IMR-90 (cell line): Measurements from ENCODE around the gene IL1RAPL1. TPM values are rescaled to one million over a fixed set of nuclear protein-coding genes. Genes with fewer than 3 reads are reported as not detected.

ENCODE experiments used
- ATAC-seq: fragments of 200-7000 bp; cut with Tn5 transposase; 2 replicates; pipeline ENCODE4 v1.9.1; 2020; ENCODE audit warnings: low read depth, mild to moderate bottlenecking, moderate library complexity
- Bru-seq: library from RNA; stranded (reverse); fragments of 400-500 nt; gene quantifications from one replicate; lab custom pipeline; 2021; lab: Mats Ljungman, UMichigan
- BruChase-seq, 2 experiments: library from RNA; stranded (reverse); fragments of 400-500 nt; gene quantifications; one replicate each; lab custom pipeline; 2021; lab: Mats Ljungman, UMichigan
- BruUV-seq: library from RNA; stranded (reverse); fragments of 400-500 nt; replicated peaks from 2 replicates; lab custom pipeline; 2021; lab: Mats Ljungman, UMichigan
- CTCF ChIA-PET: fragments of 300-600 bp; formaldehyde crosslinking; extraction: SDS; loops from one replicate; lab custom pipeline; 2021; ENCODE audit warnings: antibody characterized with exemption; lab: Yijun Ruan, JAX
- POLR2A ChIA-PET: fragments of 300-600 bp; sonication (Branson Sonifier 250); formaldehyde crosslinking; loops from one replicate; lab custom pipeline; 2022; ENCODE audit warnings: antibody characterized with exemption; ENCODE audit not compliant: unreplicated experiment; lab: Charles Lee
- DNase-seq: peaks from one replicate; pipeline ENCODE4 v3.0.0; 2013
- H2AFZ ChIP-seq: replicated peaks from 2 replicates; pipeline ENCODE3; 2013; ENCODE audit warnings: low read length, mild to moderate bottlenecking; ENCODE audit not compliant: poor library complexity
- H2AK5ac ChIP-seq: 2 replicates; pipeline ENCODE4 v1.6.1; 2013; ENCODE audit warnings: low read depth, low read length, inconsistent platforms
- H2AK9ac ChIP-seq: replicated peaks from 2 replicates; pipeline ENCODE3; 2013; ENCODE audit warnings: mild to moderate bottlenecking, low read depth, low read length, moderate library complexity; ENCODE audit not compliant: poor library complexity
- H2BK120ac ChIP-seq: 2 replicates; pipeline ENCODE4 v1.6.1; 2013; ENCODE audit warnings: low read depth, low read length, inconsistent platforms
- H2BK15ac ChIP-seq: 3 replicates; pipeline ENCODE4 v1.6.1; 2013; ENCODE audit warnings: low read depth, low read length, inconsistent platforms
- H2BK20ac ChIP-seq: 2 replicates; pipeline ENCODE4 v1.6.1; 2013; ENCODE audit warnings: low read depth, mild to moderate bottlenecking, inconsistent platforms, low read length, moderate library complexity
- H2BK5ac ChIP-seq: 2 replicates; pipeline ENCODE4 v1.6.1; 2013; ENCODE audit warnings: mild to moderate bottlenecking, low read depth, low read length, inconsistent platforms; ENCODE audit not compliant: poor library complexity, severe bottlenecking
- H3K14ac ChIP-seq: replicated peaks from 2 replicates; pipeline ENCODE4 v1.6.1; 2013; ENCODE audit warnings: low read depth, low read length, inconsistent platforms
- H3K18ac ChIP-seq: 2 replicates; pipeline ENCODE4 v1.6.1; 2013; ENCODE audit warnings: low read depth, low read length, control low read depth
- H3K23ac ChIP-seq: 2 replicates; pipeline ENCODE4 v1.6.1; 2013; ENCODE audit warnings: low read depth, low read length, inconsistent platforms
- H3K27ac ChIP-seq: 2 replicates; pipeline ENCODE4 v1.5.1; 2013; ENCODE audit warnings: mild to moderate bottlenecking, control low read depth, low read length; ENCODE audit not compliant: insufficient read depth
- H3K27me3 ChIP-seq: 2 replicates; pipeline ENCODE4 v1.6.1; 2013; ENCODE audit warnings: low read length; ENCODE audit not compliant: control insufficient read depth, insufficient read depth
- H3K36me3 ChIP-seq: 2 replicates; pipeline ENCODE4 v1.6.1; 2013; ENCODE audit warnings: low read length, mixed read lengths; ENCODE audit not compliant: control insufficient read depth, insufficient read depth
- H3K4ac ChIP-seq: 2 replicates; pipeline ENCODE4 v1.6.1; 2013; ENCODE audit warnings: low read depth, low read length, inconsistent platforms
- H3K4me1 ChIP-seq: 2 replicates; pipeline ENCODE4 v1.6.1; 2013; ENCODE audit warnings: low read length, mixed read lengths; ENCODE audit not compliant: control insufficient read depth, insufficient read depth
- H3K4me2 ChIP-seq: 2 replicates; pipeline ENCODE4 v1.6.1; 2013; ENCODE audit warnings: low read depth, mild to moderate bottlenecking, control low read depth, low read length, moderate library complexity
- H3K4me3 ChIP-seq: 2 replicates; pipeline ENCODE4 v1.5.1; 2013; ENCODE audit warnings: low read depth, mild to moderate bottlenecking, control low read depth, low read length, moderate library complexity; ENCODE audit not compliant: insufficient read depth
- H3K56ac ChIP-seq: 2 replicates; pipeline ENCODE4 v1.6.1; 2013; ENCODE audit warnings: low read length, inconsistent platforms; ENCODE audit not compliant: insufficient read depth; ENCODE audit errors: extremely low read depth
- H3K79me1 ChIP-seq, 2 experiments: 2 replicates each; pipeline ENCODE4 v1.6.1; 2013; ENCODE audit warnings: low read length in 2 of 2, inconsistent platforms in 1 of 2, low read depth in 1 of 2
- H3K9ac ChIP-seq: 2 replicates; pipeline ENCODE4 v1.6.1; 2013; ENCODE audit warnings: low read depth, low read length, control low read depth
- H3K9me1 ChIP-seq: 2 replicates; pipeline ENCODE4 v1.6.1; 2013; ENCODE audit warnings: low read length, inconsistent platforms; ENCODE audit not compliant: insufficient read depth
- H3K9me3 ChIP-seq: 2 replicates; pipeline ENCODE4 v1.6.1; 2013; ENCODE audit warnings: low read length; ENCODE audit not compliant: control insufficient read depth, insufficient read depth
- H4K20me1 ChIP-seq: 2 replicates; pipeline ENCODE4 v1.6.1; 2013; ENCODE audit warnings: low read length, inconsistent platforms; ENCODE audit not compliant: insufficient read depth
- H4K5ac ChIP-seq: 2 replicates; pipeline ENCODE4 v1.6.1; 2013; ENCODE audit warnings: mild to moderate bottlenecking, low read depth, low read length, control low read depth
- H4K8ac ChIP-seq, 2 experiments: 2 replicates each; pipeline ENCODE4 v1.6.1; 2013; ENCODE audit warnings: low read depth in 2 of 2, low read length in 2 of 2, control low read depth in 1 of 2, inconsistent platforms in 1 of 2
- H4K91ac ChIP-seq: 2 replicates; pipeline ENCODE4 v1.6.1; 2013; ENCODE audit warnings: low read depth, low read length, inconsistent platforms; ENCODE audit not compliant: insufficient read depth
- BHLHE40 ChIP-seq: fragments of 150-350 bp; IDR thresholded peaks from 2 replicates; pipeline ENCODE4 v1.6.1; 2016; ENCODE audit warnings: mild to moderate bottlenecking, low read depth, low read length
- CEBPB ChIP-seq: IDR thresholded peaks from 2 replicates; pipeline ENCODE4 v1.6.1; 2012; ENCODE audit warnings: low read depth, low read length, improper control_type of control experiment
- CTCF ChIP-seq: conservative IDR thresholded peaks from 2 replicates; pipeline ENCODE4 v1.5.1; 2012; ENCODE audit warnings: mild to moderate bottlenecking, low read depth, low read length, improper control_type of control experiment
- MAFK ChIP-seq: IDR thresholded peaks from 2 replicates; pipeline ENCODE4 v1.6.1; 2012; ENCODE audit warnings: low read depth, low read length, improper control_type of control experiment
- MAZ ChIP-seq: IDR thresholded peaks from 2 replicates; pipeline ENCODE4 v1.6.1; 2012; ENCODE audit warnings: low read depth, mild to moderate bottlenecking, low read length, improper control_type of control experiment, moderate library complexity, borderline replicate concordance
- NFE2L2 ChIP-seq: fragments of 150-350 bp; IDR thresholded peaks from 2 replicates; pipeline ENCODE4 v1.6.1; 2016; ENCODE audit warnings: low read depth, mild to moderate bottlenecking, low read length
- POLR2A ChIP-seq: IDR thresholded peaks from 2 replicates; pipeline ENCODE4 v1.6.1; 2012; ENCODE audit warnings: mild to moderate bottlenecking, low read depth, low read length
- RAD21 ChIP-seq: IDR thresholded peaks from 2 replicates; pipeline ENCODE4 v1.6.1; 2012; ENCODE audit warnings: low read length, improper control_type of control experiment
- SMC3 ChIP-seq: fragments of 150-350 bp; IDR thresholded peaks from 2 replicates; pipeline ENCODE4 v1.6.1; 2016; ENCODE audit warnings: low read depth, mild to moderate bottlenecking, antibody characterized with exemption, low read length, moderate library complexity
- WGBS, 2 experiments: methylation state at CpG; one replicate each; pipeline versions ENCODE4 v1.1.5 to v1.1.7; 2013; ENCODE audit warnings: missing lambda C conversion rate in 2 of 2; ENCODE audit not compliant: insufficient read length in 1 of 2; ENCODE audit errors: extremely low coverage in 2 of 2; 5-methylcytosine and 5-hydroxymethylcytosine counted together
- dilution Hi-C: fragments of 300-500 bp; cut with HindIII; formaldehyde crosslinking; loops from one replicate; pipeline ENCODE4 v1.14.3; 2018; ENCODE audit warnings: low sequenced_read_pairs; ENCODE audit not compliant: unreplicated experiment
- in situ Hi-C: fragments of 300-500 bp; cut with MboI; formaldehyde crosslinking; loops from 3 replicates; pipeline ENCODE4 v1.14.3; 2019; ENCODE audit warnings: low sequenced_read_pairs, inconsistent platforms, mixed read lengths
- intact Hi-C: fragments of 100-400 bp; cut with micrococcal nuclease; formaldehyde crosslinking; loops from 2 replicates; pipeline ENCODE4 v1.10.0; 2022
- long read RNA-seq: library from polyadenylated mRNA; unstranded; transcript quantifications from one replicate; pipeline ENCODE4 v2.0.0, GENCODE V29; 2021; ENCODE audit not compliant: unreplicated experiment
- polyA plus RNA-seq, 3 experiments: library from polyadenylated mRNA; depleted of rRNA; stranded (reverse); fragments of >200 nt; gene quantifications; 2 replicates each; pipeline ENCODE4 v1.2.3, GENCODE V29; 2012; ENCODE audit warnings: low replicate concordance in 1 of 3
- total RNA-seq: library from RNA; depleted of rRNA; stranded (reverse); fragments of >200 nt; gene quantifications from 2 replicates; pipeline ENCODE4 v1.2.3, GENCODE V29; 2012; rRNA removed

Gene IL1RAPL1
- total RNA-seq (9.0 and 12.5 TPM in 2 replicates), polyA plus RNA-seq (2012; rRNA removed) (1.4 and 1.5 TPM in 2 replicates), Bru-seq, nascent RNA (percentile 52 among the genes with signal in this experiment), BruChase-seq, experiment 1, labeled RNA remaining after a 6-hour chase (percentile 57 among the genes with signal in this experiment), BruChase-seq, experiment 2, labeled RNA remaining after a 2-hour chase (percentile 69 among the genes with signal in this experiment)
- polyA plus RNA-seq (2012; cell fraction: cytosol; rRNA removed), result 0.54 and 0.67 TPM in 2 replicates
- polyA plus RNA-seq (2012; cell fraction: nucleus; rRNA removed; ENCODE audit: low replicate concordance), result 1.2 and 2.7 TPM in 2 replicates
- long read RNA-seq, partial matches to known transcripts, result 1 of 1 reads
- long read RNA-seq, other reads (novel, unspliced or antisense), result 0 of 1 reads

GRCh38 chrX:28586981-28587551, at the start of gene IL1RAPL1:
Gene IL1RAPL1, plus strand, starts transcription at chrX:28587446.
- POLR2A ChIA-PET, result interaction anchor here (0.6 kb wide), 1 partner anchor 371 kb away, joined by 10 read pairs; no protein-coding TSS in a partner anchor
- H2BK15ac ChIP-seq, result no peak within 1 kb of the TSS

More at GRCh38 chrX:28586981-28587551, at the start of gene IL1RAPL1:
- peak within 1 kb of the TSS; percentile 50 for H2BK5ac ChIP-seq
- no peaks in the 10 kb centered on the region for H4K20me1 ChIP-seq
- H3K4me1 ChIP-seq, result no peaks in the 10 kb centered on the region
- H3K36me3 ChIP-seq, result no peaks in the 10 kb centered on the region
- in situ Hi-C loops (loop anchor here (25.0 kb wide), 1 partner anchor 1475 kb away; no protein-coding TSS in a partner anchor), dilution Hi-C loops (no loop called here), intact Hi-C loops (loop anchor here (2.0 to 10.0 kb wide), 10 partner anchors 262 to 1475 kb away; no protein-coding TSS in a partner anchor)
- H2BK20ac ChIP-seq, result no peak within 1 kb of the TSS
- CTCF ChIA-PET, result no interaction called here
- 0 out of 2 replicates have a peak within 1 kb of the TSS, but pooled peaks have one; percentile 35 for H3K18ac ChIP-seq
- peak within 1 kb of the TSS; percentile 67 for H3K9ac ChIP-seq
- WGBS, 2 experiments, result no CpG with 5 or more reads among the region's 15 CpGs
- ATAC-seq, result peak; percentile 77
- DNase-seq, result peak; percentile 81
- peak within 1 kb of the TSS; percentile 64 for H2AFZ ChIP-seq
- H3K79me1 ChIP-seq, result no peaks in the 10 kb centered on the region; a peak in 1 of 4 replicates
- H3K4me3 ChIP-seq, result peak within 1 kb of the TSS; percentile 63
- no peak within 1 kb of the TSS for H2AK5ac ChIP-seq
- peak within 1 kb of the TSS in 1 of 2 experiments; percentile 20; a peak in 1 of 4 replicates for H4K8ac ChIP-seq
- H3K4ac ChIP-seq, result no peak within 1 kb of the TSS
- peak within 1 kb of the TSS; percentile 55 for H2BK120ac ChIP-seq
- H4K91ac ChIP-seq, result no peak within 1 kb of the TSS
- no peak within 1 kb of the TSS for H2AK9ac ChIP-seq
- peak within 1 kb of the TSS; percentile 14; the same call in 1 of the 2 replicates for H3K14ac ChIP-seq
- BruUV-seq, result no TSS peak
- H3K27ac ChIP-seq, result peak within 1 kb of the TSS; percentile 58; the same call in 1 of the 2 replicates
- no peaks in the 10 kb centered on the region for H3K9me1 ChIP-seq
- no peaks in the 10 kb centered on the region for H3K9me3 ChIP-seq
- no peak within 1 kb of the TSS for H4K5ac ChIP-seq
- peak within 1 kb of the TSS; percentile 77 for H3K23ac ChIP-seq
- no peak for TF ChIP-seq NFE2L2
- TF ChIP-seq SMC3, result 0 out of 2 replicates have a peak, but pooled peaks have one; percentile 11
- peak; percentile 36 for TF ChIP-seq RAD21
- no peak for TF ChIP-seq CEBPB
- TF ChIP-seq BHLHE40, result no peak
- peak; percentile 39 for TF ChIP-seq CTCF
- no peak for TF ChIP-seq MAFK
- TF ChIP-seq POLR2A, result no peak
- no peak for TF ChIP-seq MAZ
- peak within 1 kb of the TSS; percentile 94 for H3K4me2 ChIP-seq
- H3K56ac ChIP-seq, result no peak within 1 kb of the TSS; the same call in 1 of the 2 replicates
- no peaks in the 10 kb centered on the region for H3K27me3 ChIP-seq
